Measurements from ENCODE around the gene AACS.

- TF ChIP-seq JUND (IDR thresholded peaks at IDR 0.05) = no peak
- no peak for TF ChIP-seq SP1 (IDR thresholded peaks at IDR 0.05)
- no peak for TF ChIP-seq ZBTB33 (IDR thresholded peaks at IDR 0.05)
- no peak for TF ChIP-seq RXRA (IDR thresholded peaks at IDR 0.05)
- no peak for TF ChIP-seq RAD21 (IDR thresholded peaks at IDR 0.05)
- TF ChIP-seq CTCF (IDR thresholded peaks at IDR 0.05; ENCODE audit: low read depth, low read length, missing input control) = no peak
- no peak for TF ChIP-seq TAF1 (conservative IDR thresholded peaks at IDR 0.05)
- no peak for TF ChIP-seq REST (IDR thresholded peaks at IDR 0.05)
- TF ChIP-seq MAX (IDR thresholded peaks at IDR 0.05) = no peak
- no peak for TF ChIP-seq FOXA1 (IDR thresholded peaks at IDR 0.05)
These were observed 122.8 kb downstream of the AACS start for GRCh38 chr12:125187780-125188741.
